DMS153 treated with DMSO at 0.1 percent for 48 hours (cell line): ENCODE data around the gene GPN3.
"Not testable (repeated sequence)": the region's sequence is repeated elsewhere in the genome, so short reads cannot be mapped to it uniquely, and the experiment has no call there.

Experiments
- DNase-seq: peaks from one replicate; lab custom pipeline; 2025; ENCODE audit not compliant: unreplicated experiment; lab: John Stamatoyannopoulos, UW

Gene GPN3

GRCh38 chr12:110468214-110469048, at the start of gene GPN3, which contains the start of gene FAM216A:
Gene GPN3, minus strand, starts transcription at chr12:110468257. Its CDS starts 54 bp downstream, at chr12:110468203.
Gene FAM216A, plus strand, starts transcription at chr12:110468845. Its CDS starts 31 bp downstream, at chr12:110468876.
- DNase-seq, result peak; percentile 95

GRCh38 chr12:110516995-110517394, 48.9 kb upstream of the GPN3 start:
- no peak for DNase-seq

GRCh38 chr12:110514363-110514762, 46.3 kb upstream of the GPN3 start:
- DNase-seq, result no peak

- no peak for DNase-seq
Measured at GRCh38 chr12:110513842-110514241, 45.8 kb upstream of the GPN3 start.

GRCh38 chr12:110508071-110508586, 40.1 kb upstream of the GPN3 start:
- DNase-seq, result no peak

- DNase-seq, result no peak
Measured at GRCh38 chr12:110505332-110505731, 37.3 kb upstream of the GPN3 start.

GRCh38 chr12:110503432-110503831, 35.4 kb upstream of the GPN3 start:
- DNase-seq, result no peak

- DNase-seq, result peak; percentile 97
Measured at GRCh38 chr12:110501752-110502738, 34.0 kb upstream of the GPN3 start, which contains the start of the genes RAD9B and VPS29. Gene RAD9B, plus strand, starts transcription at chr12:110502331. Its CDS starts 7 bp downstream, at chr12:110502338. Gene VPS29, minus strand, starts transcription at chr12:110502111. Its CDS starts 60 bp downstream, at chr12:110502051.

- DNase-seq, result no peak
Measured at GRCh38 chr12:110501399-110501751, 33.3 kb upstream of the GPN3 start.

- no peak for DNase-seq
Measured at GRCh38 chr12:110498984-110499706, 31.1 kb upstream of the GPN3 start.

- DNase-seq, result no peak
Measured at GRCh38 chr12:110475426-110475825, 7.4 kb upstream of the GPN3 start.

GRCh38 chr12:110467847-110468213, 227 bp downstream of the GPN3 start:
- DNase-seq, result no peak

- DNase-seq, result no peak
Measured at GRCh38 chr12:110466791-110467190, 1.3 kb downstream of the GPN3 start.

GRCh38 chr12:110465765-110466164, 2.3 kb downstream of the GPN3 start:
- not testable (repeated sequence) for DNase-seq

- no peak for DNase-seq
Measured at GRCh38 chr12:110465024-110465423, 3.0 kb downstream of the GPN3 start.

- DNase-seq, result not testable (repeated sequence)
Measured at GRCh38 chr12:110461189-110461588, 6.9 kb downstream of the GPN3 start.

- DNase-seq, result no peak
Measured at GRCh38 chr12:110458756-110459155, 9.3 kb downstream of the GPN3 start.

GRCh38 chr12:110453569-110454296, 14.3 kb downstream of the GPN3 start:
- no peak for DNase-seq

GRCh38 chr12:110451263-110451662, 16.8 kb downstream of the GPN3 start:
- DNase-seq, result no peak
